Mesenchymal stem cell (in vitro differentiated cells and primary cell): ENCODE measurements around the gene MCF2L2. TPM values are rescaled to one million over a fixed set of nuclear protein-coding genes. Genes with fewer than 3 reads are reported as not detected.
"Not testable (repeated sequence)": the region's sequence is repeated elsewhere in the genome, so short reads cannot be mapped to it uniquely, and the experiment has no call there.

Experiments
- DNase-seq: peaks from one replicate; pipeline ENCODE4 v3.0.0-alpha.2; 2013
- H2AFZ ChIP-seq: one replicate; pipeline ENCODE4 v1.6.1; 2013; ENCODE audit warnings: low read depth, mild to moderate bottlenecking, control low read depth, inconsistent platforms, low read length, moderate library complexity
- H2AK5ac ChIP-seq: 2 replicates; pipeline ENCODE4 v1.6.1; 2013; ENCODE audit warnings: low read length, moderate library complexity, mild to moderate bottlenecking, inconsistent platforms; ENCODE audit not compliant: severe bottlenecking
- H2BK120ac ChIP-seq: one replicate; pipeline ENCODE4 v1.6.1; 2013; ENCODE audit warnings: low read depth, mild to moderate bottlenecking, inconsistent platforms, low read length, moderate library complexity
- H2BK12ac ChIP-seq, 2 experiments: one replicate each; pipeline ENCODE4 v1.6.1; 2013; ENCODE audit warnings: inconsistent platforms in 2 of 2, low read length in 2 of 2, mild to moderate bottlenecking in 2 of 2, moderate library complexity in 2 of 2, control low read depth in 1 of 2
- H2BK15ac ChIP-seq: one replicate; pipeline ENCODE4 v1.6.1; 2013; ENCODE audit warnings: mild to moderate bottlenecking, low read depth, inconsistent platforms; ENCODE audit not compliant: poor library complexity, severe bottlenecking
- H2BK5ac ChIP-seq: 2 replicates; pipeline ENCODE4 v1.6.1; 2013; ENCODE audit warnings: low read depth, mild to moderate bottlenecking, low read length, control low read depth, inconsistent platforms; ENCODE audit not compliant: poor library complexity, severe bottlenecking
- H3K14ac ChIP-seq, 2 experiments: one replicate each; pipeline ENCODE4 v1.6.1; 2013; ENCODE audit warnings: inconsistent platforms in 2 of 2, low read length in 2 of 2, control low read depth in 1 of 2, mild to moderate bottlenecking in 1 of 2, moderate library complexity in 1 of 2
- H3K18ac ChIP-seq, 2 experiments: one replicate each; pipeline ENCODE4 v1.6.1; 2013; ENCODE audit warnings: inconsistent platforms in 2 of 2, low read length in 2 of 2, control low read depth in 1 of 2, low read depth in 1 of 2, mild to moderate bottlenecking in 1 of 2
- H3K23ac ChIP-seq, 2 experiments: one replicate each; pipeline ENCODE4 v1.6.1; 2013; ENCODE audit warnings: inconsistent platforms in 2 of 2, low read length in 2 of 2, mild to moderate bottlenecking in 2 of 2, moderate library complexity in 2 of 2, control low read depth in 1 of 2
- H3K27ac ChIP-seq: 2 replicates; pipeline ENCODE4 v1.5.1; 2013; ENCODE audit warnings: mild to moderate bottlenecking, moderate library complexity, low read length, control low read depth, inconsistent platforms; ENCODE audit not compliant: poor library complexity, severe bottlenecking
- H3K27me3 ChIP-seq, 2 experiments: 2 replicates each; pipeline versions ENCODE4 v1.6.1 to v1.7.0; 2013; ENCODE audit warnings: low read length in 2 of 2, mild to moderate bottlenecking in 2 of 2, moderate library complexity in 2 of 2, control low read depth in 1 of 2, inconsistent platforms in 1 of 2; ENCODE audit not compliant: control insufficient read depth in 1 of 2, insufficient read depth in 1 of 2
- H3K36me3 ChIP-seq, 2 experiments: 2 replicates each; pipeline versions ENCODE4 v1.6.1 to v1.7.0; 2013; ENCODE audit warnings: low read length in 2 of 2, control low read depth in 1 of 2, inconsistent platforms in 1 of 2, low read depth in 1 of 2, mild to moderate bottlenecking in 1 of 2; ENCODE audit not compliant: insufficient read depth in 2 of 2, control insufficient read depth in 1 of 2
- H3K4ac ChIP-seq, 2 experiments: one replicate each; pipeline ENCODE4 v1.6.1; 2013; ENCODE audit warnings: inconsistent platforms in 2 of 2, low read length in 2 of 2, mild to moderate bottlenecking in 2 of 2, moderate library complexity in 2 of 2, control low read depth in 1 of 2, low read depth in 1 of 2
- H3K4me1 ChIP-seq: 2 replicates; pipeline ENCODE4 v1.6.1; 2013; ENCODE audit warnings: low read depth, low read length, control low read depth; ENCODE audit not compliant: control insufficient read depth, insufficient read depth
- H3K4me2 ChIP-seq: 2 replicates; pipeline ENCODE4 v1.6.1; 2013; ENCODE audit warnings: low read length, mild to moderate bottlenecking, inconsistent platforms; ENCODE audit not compliant: poor library complexity, severe bottlenecking
- H3K4me3 ChIP-seq, 2 experiments: 2 replicates each; pipeline versions ENCODE4 v1.5.1 to v1.7.0; 2013; ENCODE audit warnings: low read length in 2 of 2, mild to moderate bottlenecking in 2 of 2, control low read depth in 1 of 2, low read depth in 1 of 2; ENCODE audit not compliant: insufficient read depth in 1 of 2
- H3K79me1 ChIP-seq: replicated peaks from 2 replicates; pipeline ENCODE4 v1.6.1; 2013; ENCODE audit warnings: mild to moderate bottlenecking, control low read depth, low read length, inconsistent platforms; ENCODE audit not compliant: poor library complexity, severe bottlenecking
- H3K9ac ChIP-seq: 2 replicates; pipeline ENCODE4 v1.7.0; 2013; ENCODE audit warnings: mild to moderate bottlenecking, low read length, moderate library complexity
- H3K9me3 ChIP-seq: 2 replicates; pipeline ENCODE4 v1.7.0; 2013; ENCODE audit warnings: mild to moderate bottlenecking, low read length; ENCODE audit not compliant: control insufficient read depth
- H4K8ac ChIP-seq: one replicate; pipeline ENCODE4 v1.6.1; 2013; ENCODE audit warnings: inconsistent platforms, mild to moderate bottlenecking, low read length, moderate library complexity
- H4K91ac ChIP-seq: one replicate; pipeline ENCODE4 v1.6.1; 2013; ENCODE audit warnings: mild to moderate bottlenecking, low read length, inconsistent platforms
- WGBS: methylation state at CpG from one replicate; pipeline ENCODE4 v1.1.7; 2013; ENCODE audit warnings: mixed read lengths; 5-methylcytosine and 5-hydroxymethylcytosine counted together
- polyA plus RNA-seq, 2 experiments: library from polyadenylated mRNA; stranded (reverse); fragments of 200-250 nt; gene quantifications; one replicate each; pipeline ENCODE4 v1.2.3, GENCODE V29; 2013

The MCF2L2 gene, protein sequence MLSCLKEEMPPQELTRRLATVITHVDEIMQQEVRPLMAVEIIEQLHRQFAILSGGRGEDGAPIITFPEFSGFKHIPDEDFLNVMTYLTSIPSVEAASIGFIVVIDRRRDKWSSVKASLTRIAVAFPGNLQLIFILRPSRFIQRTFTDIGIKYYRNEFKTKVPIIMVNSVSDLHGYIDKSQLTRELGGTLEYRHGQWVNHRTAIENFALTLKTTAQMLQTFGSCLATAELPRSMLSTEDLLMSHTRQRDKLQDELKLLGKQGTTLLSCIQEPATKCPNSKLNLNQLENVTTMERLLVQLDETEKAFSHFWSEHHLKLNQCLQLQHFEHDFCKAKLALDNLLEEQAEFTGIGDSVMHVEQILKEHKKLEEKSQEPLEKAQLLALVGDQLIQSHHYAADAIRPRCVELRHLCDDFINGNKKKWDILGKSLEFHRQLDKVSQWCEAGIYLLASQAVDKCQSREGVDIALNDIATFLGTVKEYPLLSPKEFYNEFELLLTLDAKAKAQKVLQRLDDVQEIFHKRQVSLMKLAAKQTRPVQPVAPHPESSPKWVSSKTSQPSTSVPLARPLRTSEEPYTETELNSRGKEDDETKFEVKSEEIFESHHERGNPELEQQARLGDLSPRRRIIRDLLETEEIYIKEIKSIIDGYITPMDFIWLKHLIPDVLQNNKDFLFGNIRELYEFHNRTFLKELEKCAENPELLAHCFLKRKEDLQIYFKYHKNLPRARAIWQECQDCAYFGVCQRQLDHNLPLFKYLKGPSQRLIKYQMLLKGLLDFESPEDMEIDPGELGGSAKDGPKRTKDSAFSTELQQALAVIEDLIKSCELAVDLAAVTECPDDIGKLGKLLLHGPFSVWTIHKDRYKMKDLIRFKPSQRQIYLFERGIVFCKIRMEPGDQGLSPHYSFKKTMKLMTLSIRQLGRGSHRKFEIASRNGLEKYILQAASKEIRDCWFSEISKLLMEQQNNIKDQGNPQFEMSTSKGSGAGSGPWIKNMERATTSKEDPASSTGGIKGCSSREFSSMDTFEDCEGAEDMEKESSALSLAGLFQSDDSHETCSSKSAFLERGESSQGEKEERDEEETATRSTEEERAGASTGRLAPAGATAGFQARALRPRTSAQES
- polyA plus RNA-seq (2013, experiment 1 of 2), result 0.07 TPM
- 0.12 TPM for polyA plus RNA-seq (2013, experiment 2 of 2)

- no peaks in the 10 kb centered on the region for H3K9me3 ChIP-seq
Observed at GRCh38 chr3:183428447-183429211, at the start of gene MCF2L2. TSS of gene MCF2L2 (minus strand) at chr3:183428619. CDS start at chr3:183427977, 642 bp downstream.

GRCh38 chr3:183477801-183478456 is 49.5 kb upstream of the MCF2L2 start:
- Histone ChIP-seq H3K18ac (no peak overlapping the region), H3K23ac (no peak overlapping the region), H4K91ac (no peak overlapping the region), H3K27me3 (peaks cover 12 to 31% of the 10 kb centered on the region in 2 experiments), H3K14ac (no peak overlapping the region), H3K9ac (no peak overlapping the region), H3K79me1 (no peaks in the 10 kb centered on the region), H3K4me3 (no peak overlapping the region), H3K4me2 (no peak overlapping the region), H3K4me1 (no peaks in the 10 kb centered on the region), H2AK5ac (no peak overlapping the region), H3K4ac (no peak overlapping the region), H3K9me3 (no peaks in the 10 kb centered on the region), H2BK15ac (no peak overlapping the region), H2BK5ac (no peak overlapping the region), H2BK12ac (no peak overlapping the region), H4K8ac (no peak overlapping the region), H2BK120ac (no peak overlapping the region), H3K36me3 (no peaks in the 10 kb centered on the region), H3K27ac (no peak overlapping the region), H2AFZ (no peak overlapping the region)
- 84% methylated on average over 7 of the region's 8 CpGs for WGBS
- no peak for DNase-seq

More at GRCh38 chr3:183428447-183429211, at the start of gene MCF2L2:
- Histone ChIP-seq H2BK15ac (peak within 1 kb of the TSS; percentile 8), H3K4ac (no peak within 1 kb of the TSS), H3K4me1 (peaks cover 11% of the 10 kb centered on the region), H4K8ac (no peak within 1 kb of the TSS), H2BK5ac (no peak within 1 kb of the TSS), H2BK120ac (no peak within 1 kb of the TSS), H3K23ac (no peak within 1 kb of the TSS), H4K91ac (no peak within 1 kb of the TSS), H2AFZ (peak within 1 kb of the TSS; percentile 72), H3K14ac (no peak within 1 kb of the TSS), H3K27me3 (peaks cover 27 to 85% of the 10 kb centered on the region in 2 experiments), H3K18ac (no peak within 1 kb of the TSS), H3K4me2 (peak within 1 kb of the TSS; percentile 58), H3K9ac (peak within 1 kb of the TSS; percentile 53), H3K36me3 (no peaks in the 10 kb centered on the region), H3K27ac (no peak within 1 kb of the TSS), H2BK12ac (no peak within 1 kb of the TSS), H2AK5ac (no peak within 1 kb of the TSS), H3K79me1 (no peaks in the 10 kb centered on the region), H3K4me3 (peak within 1 kb of the TSS; percentile 69 to 78)
- DNase-seq, result peak; percentile 31
- WGBS, result under 1% methylated on average over 66 of the region's 68 CpGs

- not testable (repeated sequence) for H3K9ac ChIP-seq, H2BK120ac ChIP-seq, H3K18ac ChIP-seq, H3K79me1 ChIP-seq, H3K4me1 ChIP-seq, H4K91ac ChIP-seq, H2AK5ac ChIP-seq, H3K4me3 ChIP-seq, H3K4me2 ChIP-seq, H2AFZ ChIP-seq, H2BK5ac ChIP-seq, H3K9me3 ChIP-seq, H3K4ac ChIP-seq, H3K14ac ChIP-seq, H2BK12ac ChIP-seq, H4K8ac ChIP-seq, H3K23ac ChIP-seq, H3K27ac ChIP-seq, DNase-seq, H2BK15ac ChIP-seq, H3K36me3 ChIP-seq
- H3K27me3 ChIP-seq, result peaks cover 12 to 31% of the 10 kb centered on the region in 2 experiments
- 100% methylated on average over 1 of the region's 1 CpG for WGBS
Observed at GRCh38 chr3:183475764-183476162, 47.3 kb upstream of the MCF2L2 start.
